ENCODE data around the gene DYRK1A.

DYRK1A gene

DNA sequence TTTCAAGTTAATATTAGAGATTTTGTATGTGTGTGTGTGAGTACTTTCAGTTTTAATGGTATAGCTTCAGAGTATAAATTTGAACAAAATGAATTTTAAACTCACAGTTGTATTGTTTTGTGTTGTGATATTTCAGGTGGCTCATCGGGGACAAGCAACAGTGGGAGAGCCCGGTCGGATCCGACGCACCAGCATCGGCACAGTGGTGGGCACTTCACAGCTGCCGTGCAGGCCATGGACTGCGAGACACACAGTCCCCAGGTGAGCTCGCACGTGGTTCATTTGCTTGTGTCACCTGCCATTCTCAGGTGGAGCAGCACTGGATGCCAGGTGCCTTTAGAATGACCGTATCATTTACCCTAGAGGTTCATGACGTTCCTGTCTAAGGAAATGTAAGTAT lies 139.4 kb downstream of the DYRK1A start:
- in situ Hi-C loops (cut with MboI; ENCODE audit: low sequenced_read_pairs, unreplicated experiment): no loop called here
- no peak for TF ChIP-seq CTCF (IDR thresholded peaks at IDR 0.05; ENCODE audit: borderline replicate concordance, control extremely low read depth, extremely low read depth, insufficient read depth, missing control alignments)

DNA sequence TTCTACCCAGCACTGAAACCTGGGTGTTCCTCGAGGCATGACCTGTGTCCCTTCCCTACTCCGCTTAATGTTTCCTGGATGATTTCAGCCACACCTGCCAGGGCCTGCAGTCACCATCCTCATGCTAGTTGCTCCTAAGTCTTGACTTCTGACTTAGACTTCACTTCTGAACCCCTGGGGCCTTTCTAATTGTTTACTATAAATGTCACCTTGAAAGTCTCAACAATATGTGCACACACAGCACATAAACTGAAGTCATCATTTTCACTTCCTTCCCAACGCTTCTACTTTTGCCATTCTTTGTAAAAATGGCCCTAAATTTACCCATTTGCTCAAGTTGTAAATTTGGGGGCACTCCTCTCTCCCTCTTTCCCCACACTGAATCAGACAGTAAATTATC lies 141.1 kb downstream of the DYRK1A start:
- TF ChIP-seq CTCF (IDR thresholded peaks at IDR 0.05; ENCODE audit: borderline replicate concordance, control extremely low read depth, extremely low read depth, insufficient read depth, missing control alignments): no peak
- DNase-seq (ENCODE audit: low spot score): peak; percentile 47
- in situ Hi-C loops (cut with MboI; ENCODE audit: low sequenced_read_pairs, unreplicated experiment): no loop called here

More for the DNA sequence above, 139.4 kb downstream of the DYRK1A start:
- no peak for DNase-seq (ENCODE audit: low spot score)

DNA sequence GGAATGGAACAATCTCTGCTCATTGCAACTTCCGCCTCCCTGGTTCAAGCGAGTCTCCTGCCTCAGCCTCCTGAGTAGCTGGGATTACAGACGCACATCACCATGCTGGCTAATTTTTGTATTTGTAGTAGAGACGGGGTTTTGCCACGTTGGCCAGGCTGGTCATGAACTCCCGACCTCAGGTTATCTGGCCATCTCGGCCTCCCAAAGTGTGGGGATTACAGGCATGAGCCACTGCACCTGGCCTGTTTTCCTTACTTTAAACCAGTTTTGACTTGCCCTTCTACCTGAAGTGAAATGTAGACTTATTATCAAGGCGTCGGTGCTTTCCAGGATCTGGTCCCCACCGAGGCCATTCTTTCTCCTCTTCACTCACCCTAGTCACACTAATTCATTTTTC lies 141.8 kb downstream of the DYRK1A start:
- in situ Hi-C loops (cut with MboI; ENCODE audit: low sequenced_read_pairs, unreplicated experiment): no loop called here
- TF ChIP-seq CTCF (IDR thresholded peaks at IDR 0.05; ENCODE audit: borderline replicate concordance, control extremely low read depth, extremely low read depth, insufficient read depth, missing control alignments): no peak
- no peak for DNase-seq (ENCODE audit: low spot score)

DNA sequence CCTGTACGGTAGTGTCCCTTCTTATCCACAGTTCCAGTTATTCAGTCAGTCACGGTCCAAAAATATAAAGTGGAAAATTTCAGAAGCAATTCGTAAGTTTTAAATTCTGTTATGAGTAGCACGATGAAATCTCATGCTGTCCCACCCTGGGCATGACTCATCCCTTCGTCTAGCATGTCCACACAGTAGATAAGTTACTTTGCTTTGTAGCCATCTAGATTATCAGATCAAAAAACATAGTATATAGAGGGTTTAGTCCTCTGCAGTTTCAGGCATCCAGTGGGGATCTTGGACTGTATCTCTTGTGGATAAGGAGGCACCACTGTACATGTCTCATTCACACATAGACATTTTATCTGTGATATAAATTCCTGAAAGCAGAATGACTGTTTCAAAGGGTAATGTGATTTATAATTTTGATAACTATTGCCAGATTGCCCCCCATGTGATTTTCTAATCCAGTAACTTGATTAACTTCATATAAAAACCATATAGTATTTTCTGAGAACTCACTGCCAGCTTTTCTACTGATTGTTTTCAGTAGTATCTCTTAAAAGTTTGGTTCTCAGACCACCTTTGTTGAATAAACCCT lies 143.3 kb downstream of the DYRK1A start:
- DNase-seq (ENCODE audit: low spot score): no peak
- no peak for TF ChIP-seq CTCF (IDR thresholded peaks at IDR 0.05; ENCODE audit: borderline replicate concordance, control extremely low read depth, extremely low read depth, insufficient read depth, missing control alignments)
- in situ Hi-C loops (cut with MboI; ENCODE audit: low sequenced_read_pairs, unreplicated experiment): no loop called here

- no peak for DNase-seq (ENCODE audit: low spot score)
- in situ Hi-C loops (cut with MboI; ENCODE audit: low sequenced_read_pairs, unreplicated experiment): no loop called here
- no peak for TF ChIP-seq CTCF (IDR thresholded peaks at IDR 0.05; ENCODE audit: borderline replicate concordance, control extremely low read depth, extremely low read depth, insufficient read depth, missing control alignments)
These were observed 145.3 kb downstream of the DYRK1A start for GRCh38 chr21:37511848-37512247.

DNA sequence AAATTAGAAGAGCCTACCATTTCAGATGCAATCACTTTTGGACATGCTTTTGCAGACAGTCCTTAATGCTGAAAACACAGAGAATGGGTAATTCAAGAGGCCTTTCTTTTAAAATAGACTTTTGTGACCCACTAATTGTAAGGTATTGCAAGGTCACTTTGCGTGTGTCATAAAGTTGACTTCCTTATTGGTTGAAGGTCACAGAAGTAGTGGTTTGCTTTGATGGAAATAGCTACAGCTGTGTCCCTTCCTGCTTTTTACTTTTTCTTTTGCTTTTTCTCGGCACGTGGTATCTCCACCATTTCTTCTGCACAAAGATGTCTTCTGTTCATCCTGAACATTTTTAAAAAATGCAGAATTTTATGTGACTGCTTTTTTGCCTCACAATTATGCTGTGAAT lies 146.8 kb downstream of the DYRK1A start:
- DNase-seq (ENCODE audit: low spot score): no peak
- in situ Hi-C loops (cut with MboI; ENCODE audit: low sequenced_read_pairs, unreplicated experiment): no loop called here
- no peak for TF ChIP-seq CTCF (IDR thresholded peaks at IDR 0.05; ENCODE audit: borderline replicate concordance, control extremely low read depth, extremely low read depth, insufficient read depth, missing control alignments)
